Large intestine (tissue), 3 donors: ENCODE measurements around the gene LZTS2. TPM values are rescaled to one million over a fixed set of nuclear protein-coding genes. Genes with fewer than 3 reads are reported as not detected.

Experiments used
- DNase-seq, 2 donors: peaks; one replicate each; pipeline versions ENCODE4 v3.0.0 to v3.0.0-alpha.2; 2013
- H3K27ac ChIP-seq: one replicate; pipeline ENCODE4 v1.5.1; 2013; ENCODE audit warnings: low read length
- H3K27me3 ChIP-seq: 2 replicates; pipeline ENCODE4 v1.6.1; 2013; ENCODE audit warnings: low read length; ENCODE audit not compliant: control insufficient read depth, insufficient read depth
- H3K36me3 ChIP-seq: 2 replicates; pipeline ENCODE4 v1.6.1; 2013; ENCODE audit warnings: low read length; ENCODE audit not compliant: control insufficient read depth, insufficient read depth
- H3K4me1 ChIP-seq: one replicate; pipeline ENCODE4 v1.6.1; 2013; ENCODE audit warnings: low read length; ENCODE audit not compliant: control insufficient read depth, insufficient read depth
- H3K4me3 ChIP-seq: one replicate; pipeline ENCODE4 v1.5.1; 2013; ENCODE audit warnings: low read length
- H3K9me3 ChIP-seq: one replicate; pipeline ENCODE4 v1.6.1; 2013; ENCODE audit warnings: mild to moderate bottlenecking, low read depth, low read length, moderate library complexity; ENCODE audit not compliant: control insufficient read depth
- WGBS: methylation state at CpG from one replicate; pipeline ENCODE4 v1.1.5; 2013; ENCODE audit warnings: low lambda C conversion rate; ENCODE audit not compliant: insufficient coverage; 5-methylcytosine and 5-hydroxymethylcytosine counted together
- polyA plus RNA-seq: library from polyadenylated mRNA; unstranded; fragments of 120-200 nt; gene quantifications from one replicate; pipeline ENCODE4 v1.2.1, GENCODE V29; 2013

Gene LZTS2
- polyA plus RNA-seq, 1 donor = 56.8 TPM

- WGBS = no CpG with 5 or more reads among the region's 5 CpGs
Measured at GRCh38 chr10:100985336-100985735, 14.3 kb upstream of the LZTS2 start.

GRCh38 chr10:100986623-100986951, 13.0 kb upstream of the LZTS2 start:
- Histone ChIP-seq H3K36me3 (peaks cover 66% of the 10 kb centered on the region), H3K4me1 (peaks cover 26% of the 10 kb centered on the region), H3K9me3 (no peaks in the 10 kb centered on the region), H3K27ac (no peak overlapping the region), H3K27me3 (no peaks in the 10 kb centered on the region), H3K4me3 (peak overlapping the region; percentile 97)
- WGBS = no CpG with 5 or more reads among the region's 17 CpGs
- DNase-seq = no peak

More at GRCh38 chr10:100985336-100985735, 14.3 kb upstream of the LZTS2 start:
- no peaks in the 10 kb centered on the region for H3K9me3 ChIP-seq
- peak overlapping the region; percentile 9 for H3K27ac ChIP-seq
- no peak overlapping the region for H3K4me3 ChIP-seq
- DNase-seq = peak; percentile 31 to 60
- peaks cover 26% of the 10 kb centered on the region for H3K4me1 ChIP-seq
- H3K36me3 ChIP-seq = peaks cover 68% of the 10 kb centered on the region
- H3K27me3 ChIP-seq = no peaks in the 10 kb centered on the region

- peak; percentile 70 to 86 for DNase-seq
- Histone ChIP-seq H3K4me1 (peaks cover 26% of the 10 kb centered on the region), H3K36me3 (peaks cover 62% of the 10 kb centered on the region), H3K27ac (peak within 1 kb of the TSS; percentile 81), H3K27me3 (no peaks in the 10 kb centered on the region), H3K4me3 (peak within 1 kb of the TSS; percentile 97), H3K9me3 (no peaks in the 10 kb centered on the region)
- no CpG with 5 or more reads among the region's 75 CpGs for WGBS
Measured at GRCh38 chr10:100986952-100987684, 12.5 kb upstream of the LZTS2 start, which contains the start of the genes MRPL43 and TWNK. Gene MRPL43 (minus strand): TSS chr10:100987497. CDS start chr10:100987443, 54 bp downstream. Gene TWNK (plus strand): TSS chr10:100987543. CDS start chr10:100988211, 668 bp downstream.

- Histone ChIP-seq H3K4me3 (peak overlapping the region; percentile 97), H3K27ac (no peak overlapping the region), H3K4me1 (peaks cover 26% of the 10 kb centered on the region), H3K36me3 (peaks cover 59% of the 10 kb centered on the region), H3K27me3 (no peaks in the 10 kb centered on the region), H3K9me3 (no peaks in the 10 kb centered on the region)
- 0% methylated on average over 8 of the region's 15 CpGs for WGBS
- no peak for DNase-seq
Measured at GRCh38 chr10:100987685-100988049, 11.9 kb upstream of the LZTS2 start.

- no peaks in the 10 kb centered on the region for H3K27me3 ChIP-seq
- H3K27ac ChIP-seq = no peak overlapping the region
- peaks cover 57% of the 10 kb centered on the region for H3K36me3 ChIP-seq
- no peak for DNase-seq
- H3K4me1 ChIP-seq = peaks cover 26% of the 10 kb centered on the region
- WGBS = no CpG with 5 or more reads among the region's 10 CpGs
- H3K4me3 ChIP-seq = peak overlapping the region; percentile 97
- no peaks in the 10 kb centered on the region for H3K9me3 ChIP-seq
Measured at GRCh38 chr10:100988166-100988565, 11.4 kb upstream of the LZTS2 start.

GRCh38 chr10:100989088-100989487, 10.5 kb upstream of the LZTS2 start:
- H3K27me3 ChIP-seq = no peaks in the 10 kb centered on the region
- H3K27ac ChIP-seq = no peak overlapping the region
- no peak overlapping the region for H3K4me3 ChIP-seq
- H3K4me1 ChIP-seq = peaks cover 26% of the 10 kb centered on the region
- no CpG with 5 or more reads among the region's 21 CpGs for WGBS
- DNase-seq = no peak
- no peaks in the 10 kb centered on the region for H3K9me3 ChIP-seq
- peaks cover 57% of the 10 kb centered on the region for H3K36me3 ChIP-seq

- peaks cover 3% of the 10 kb centered on the region for H3K9me3 ChIP-seq
- peaks cover 16% of the 10 kb centered on the region for H3K4me1 ChIP-seq
- 11% methylated on average over 3 of the region's 10 CpGs for WGBS
- H3K27ac ChIP-seq = no peak overlapping the region
- peaks cover 35% of the 10 kb centered on the region for H3K36me3 ChIP-seq
- DNase-seq = no peak
- H3K4me3 ChIP-seq = no peak overlapping the region
- H3K27me3 ChIP-seq = no peaks in the 10 kb centered on the region
Measured at GRCh38 chr10:100993986-100994708, 5.5 kb upstream of the LZTS2 start.

- Histone ChIP-seq H3K27me3 (no peaks in the 10 kb centered on the region), H3K4me3 (no peak overlapping the region), H3K4me1 (peaks cover 16% of the 10 kb centered on the region), H3K9me3 (peaks cover 3% of the 10 kb centered on the region), H3K27ac (no peak overlapping the region), H3K36me3 (peaks cover 26% of the 10 kb centered on the region)
- no peak for DNase-seq
- WGBS = no CpG with 5 or more reads among the region's 6 CpGs
Measured at GRCh38 chr10:100995181-100995580, 4.4 kb upstream of the LZTS2 start.

GRCh38 chr10:100996678-100997359, 2.8 kb upstream of the LZTS2 start:
- Histone ChIP-seq H3K36me3 (peaks cover 13% of the 10 kb centered on the region), H3K4me1 (peaks cover 29% of the 10 kb centered on the region), H3K4me3 (peak overlapping the region; percentile 91), H3K27me3 (no peaks in the 10 kb centered on the region), H3K27ac (peak overlapping the region; percentile 78), H3K9me3 (peaks cover 3% of the 10 kb centered on the region)
- no CpG with 5 or more reads among the region's 46 CpGs for WGBS
- DNase-seq = no peak
